ENCODE results near the gene DPYSL3.
A peak's percentile ranks its signal among the peaks of the same experiment; 100 is the strongest.

Gene DPYSL3

GRCh38 chr5:147467973-147468508 lies 41.8 kb downstream of the DPYSL3 start:
- DNase-seq = no peak

- no peak for DNase-seq
Measured at GRCh38 chr5:147466360-147466980, 43.4 kb downstream of the DPYSL3 start.

- DNase-seq = no peak
Measured at GRCh38 chr5:147465747-147466146, 44.1 kb downstream of the DPYSL3 start.

- DNase-seq = no peak
Measured at GRCh38 chr5:147464211-147464610, 45.7 kb downstream of the DPYSL3 start.

- DNase-seq = no peak
Measured at GRCh38 chr5:147461915-147462314, 48.0 kb downstream of the DPYSL3 start.

- no peak for DNase-seq
Measured at GRCh38 chr5:147460380-147460779, 49.5 kb downstream of the DPYSL3 start.

- no peak for DNase-seq
Measured at GRCh38 chr5:147458581-147458980, 51.3 kb downstream of the DPYSL3 start.

- no peak for DNase-seq
Measured at GRCh38 chr5:147455822-147456450, 53.9 kb downstream of the DPYSL3 start.

GRCh38 chr5:147454996-147455677 lies 54.7 kb downstream of the DPYSL3 start:
- no peak for DNase-seq

- DNase-seq = peak; percentile 65
Measured at GRCh38 chr5:147453875-147454814, 55.7 kb downstream of the DPYSL3 start.

GRCh38 chr5:147452165-147452811 lies 57.6 kb downstream of the DPYSL3 start:
- DNase-seq = no peak

- DNase-seq = no peak
Measured at GRCh38 chr5:147451193-147451592, 58.7 kb downstream of the DPYSL3 start.

- no peak for DNase-seq
Measured at GRCh38 chr5:147450606-147451005, 59.3 kb downstream of the DPYSL3 start.

- DNase-seq = no peak
Measured at GRCh38 chr5:147448766-147449165, 61.1 kb downstream of the DPYSL3 start.

- no peak for DNase-seq
Measured at GRCh38 chr5:147446523-147446922, 63.3 kb downstream of the DPYSL3 start.

- DNase-seq = no peak
Measured at GRCh38 chr5:147445917-147446316, 64.0 kb downstream of the DPYSL3 start.

GRCh38 chr5:147445090-147445489 lies 64.8 kb downstream of the DPYSL3 start:
- no peak for DNase-seq

GRCh38 chr5:147442224-147442623 lies 67.6 kb downstream of the DPYSL3 start:
- no peak for DNase-seq

- no peak for DNase-seq
Measured at GRCh38 chr5:147441191-147441695, 68.6 kb downstream of the DPYSL3 start.

- DNase-seq = no peak
Measured at GRCh38 chr5:147439254-147439653, 70.6 kb downstream of the DPYSL3 start.

- DNase-seq = no peak
Measured at GRCh38 chr5:147437161-147437596, 72.7 kb downstream of the DPYSL3 start.

GRCh38 chr5:147436596-147436995 lies 73.3 kb downstream of the DPYSL3 start:
- no peak for DNase-seq
